Activated CD4-positive, CD25-positive, alpha-beta regulatory T cell treated with anti-CD3 and anti-CD28 coated beads, Interleukin-2, amount 50 U/mL, for 72 hours (primary cell): Measurements from ENCODE around the gene SPI1.

ENCODE experiments used
- DNase-seq: peaks from one replicate; pipeline ENCODE4 v3.0.0; 2021

Gene SPI1

DNA sequence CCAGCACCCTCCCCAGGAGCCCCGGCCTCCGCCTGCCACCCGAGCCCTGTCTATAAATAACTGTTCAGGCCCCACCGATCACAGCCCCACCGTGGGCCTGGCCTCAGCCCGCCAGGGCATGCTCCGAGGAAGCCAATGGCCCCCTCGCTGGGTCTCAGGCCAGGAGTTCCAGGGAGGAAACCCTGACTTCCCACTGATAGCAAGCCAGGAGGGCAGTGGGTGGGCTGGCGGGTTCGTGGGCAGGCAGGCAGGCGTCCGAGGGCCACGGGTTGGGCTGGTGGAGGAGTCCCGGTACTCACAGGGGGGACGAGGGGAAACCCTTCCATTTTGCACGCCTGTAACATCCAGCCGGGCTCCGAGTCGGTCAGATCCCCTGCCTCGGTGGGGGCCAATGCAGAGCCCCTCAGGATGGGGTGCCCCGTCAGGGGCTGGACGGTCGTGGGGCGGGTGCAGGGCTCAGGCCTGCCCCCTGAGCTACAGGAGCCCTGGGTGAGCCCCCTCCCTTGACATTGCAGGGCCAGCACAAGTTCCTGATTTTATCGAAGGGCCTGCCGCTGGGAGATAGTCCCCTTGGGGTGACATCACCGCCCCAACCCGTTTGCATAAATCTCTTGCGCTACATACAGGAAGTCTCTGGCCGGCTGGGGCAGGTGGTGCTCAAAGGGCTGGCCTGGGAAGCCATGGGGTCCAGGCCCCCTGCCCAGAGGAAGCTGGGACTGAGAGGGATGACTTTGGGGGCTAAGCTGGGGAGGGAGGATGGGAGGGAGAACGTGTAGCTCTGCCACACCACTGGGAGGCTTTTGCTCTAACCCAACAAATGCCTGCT, at the start of gene SPI1:
Gene SPI1, minus strand, starts transcription at position 538 of the 826 bp plus-strand sequence. Its CDS starts 194 bp downstream, at position 344.
- DNase-seq, result no peak

DNA sequence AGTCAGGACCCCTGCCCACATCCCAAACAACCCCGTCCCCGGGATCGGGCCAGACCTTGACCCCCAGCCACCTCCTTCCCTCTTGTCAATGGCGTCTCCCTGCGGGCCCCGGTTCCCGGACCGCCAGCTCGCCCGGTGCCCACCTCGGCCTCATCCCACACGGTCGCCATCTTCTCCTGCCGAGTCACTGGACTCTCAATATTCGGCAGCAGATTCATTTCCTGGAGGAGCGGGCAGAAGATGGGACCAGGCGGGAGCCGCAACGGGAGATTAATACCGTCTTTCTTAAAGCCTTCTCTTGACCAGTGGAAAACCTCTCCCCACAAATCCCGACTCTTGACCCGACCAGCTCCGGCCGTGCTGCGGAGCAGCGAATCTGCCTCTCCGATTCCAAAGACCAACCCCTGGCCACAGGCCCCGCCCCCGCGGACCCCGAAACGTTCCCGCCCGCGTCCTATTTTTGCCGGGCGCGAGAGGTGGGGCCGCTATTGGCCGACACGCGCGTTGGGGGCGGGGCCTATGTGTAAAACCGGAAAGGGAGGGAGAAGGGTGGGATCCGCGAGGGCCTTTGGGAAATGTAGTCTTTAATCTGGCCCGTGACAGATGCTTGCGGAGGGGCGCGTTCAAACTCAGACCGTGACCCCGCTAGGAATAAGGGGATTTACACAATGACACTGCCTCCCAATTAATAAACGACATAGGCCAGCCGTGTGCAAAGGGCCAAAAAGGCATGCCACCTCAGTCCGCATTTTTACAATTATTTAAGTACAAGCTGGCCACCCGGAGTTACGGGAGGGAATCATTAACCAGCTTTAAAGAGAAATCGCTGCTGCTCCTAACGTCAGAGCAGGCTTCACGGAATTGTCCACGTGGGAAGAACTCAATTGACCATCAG, 48.0 kb upstream of the SPI1 start, which contains the start of gene PSMC3:
Gene PSMC3, minus strand, starts transcription at position 378 of the 895 bp plus-strand sequence. Its CDS starts 160 bp downstream, at position 218.
- DNase-seq, result peak; percentile 99

DNA sequence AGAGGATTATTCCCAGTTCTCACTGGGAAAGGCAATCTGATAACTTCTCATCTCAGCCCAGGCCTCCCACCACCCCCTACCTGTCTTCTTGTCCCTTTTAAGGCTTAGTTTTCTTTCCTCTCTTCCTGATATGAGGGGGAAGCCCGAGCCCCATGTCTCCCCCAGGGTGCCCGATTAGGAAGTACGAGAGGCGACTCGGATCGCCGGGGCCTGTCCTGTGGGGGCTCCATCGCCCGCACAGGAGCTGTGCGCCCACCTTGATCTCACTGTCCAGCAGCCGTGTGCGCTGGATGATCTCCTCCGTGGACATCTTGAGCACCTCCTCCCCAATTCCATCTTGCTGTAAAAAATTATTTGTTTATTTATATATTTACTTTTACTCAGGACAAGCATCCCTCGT, 47.3 kb upstream of the SPI1 start:
- no peak for DNase-seq

DNA sequence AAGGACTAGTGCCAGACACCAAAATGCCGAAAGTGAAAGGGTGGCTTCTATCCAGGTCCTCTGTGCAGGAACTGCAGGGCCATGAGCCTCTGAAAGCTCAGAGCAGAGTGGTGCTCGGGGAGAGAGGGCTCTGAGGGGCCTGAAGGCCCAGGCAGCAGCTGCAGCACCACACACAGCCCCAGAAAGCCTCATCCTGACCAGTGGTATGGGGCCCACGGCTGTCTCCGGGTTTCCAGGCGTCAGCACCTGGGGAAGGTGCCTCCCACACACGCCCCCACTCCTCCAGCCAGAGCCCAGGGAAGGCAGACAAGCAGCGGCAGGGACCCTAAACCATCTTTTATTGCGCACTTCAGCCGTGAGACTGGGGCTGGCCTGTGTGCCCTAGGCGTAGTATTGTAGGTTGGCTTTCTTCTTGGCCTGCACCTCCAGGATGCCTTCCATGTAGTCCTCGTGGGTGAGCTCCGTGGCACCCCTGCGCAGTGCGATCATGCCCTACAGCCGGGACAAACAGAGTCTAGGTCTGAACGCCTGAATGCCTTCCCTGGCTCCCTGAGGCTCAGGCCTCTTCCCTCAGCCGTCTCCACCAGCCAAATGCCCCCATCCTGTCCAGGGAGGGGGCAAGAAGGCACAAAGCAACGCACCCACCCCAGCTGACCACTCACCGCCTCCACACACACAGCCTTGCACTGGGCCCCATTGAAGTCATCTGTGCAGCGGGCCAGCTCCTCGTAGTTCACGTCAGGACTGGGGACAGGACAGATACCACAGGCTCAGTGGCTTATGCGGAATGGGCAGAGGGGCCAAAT, 40.3 kb upstream of the SPI1 start:
- DNase-seq, result no peak

DNA sequence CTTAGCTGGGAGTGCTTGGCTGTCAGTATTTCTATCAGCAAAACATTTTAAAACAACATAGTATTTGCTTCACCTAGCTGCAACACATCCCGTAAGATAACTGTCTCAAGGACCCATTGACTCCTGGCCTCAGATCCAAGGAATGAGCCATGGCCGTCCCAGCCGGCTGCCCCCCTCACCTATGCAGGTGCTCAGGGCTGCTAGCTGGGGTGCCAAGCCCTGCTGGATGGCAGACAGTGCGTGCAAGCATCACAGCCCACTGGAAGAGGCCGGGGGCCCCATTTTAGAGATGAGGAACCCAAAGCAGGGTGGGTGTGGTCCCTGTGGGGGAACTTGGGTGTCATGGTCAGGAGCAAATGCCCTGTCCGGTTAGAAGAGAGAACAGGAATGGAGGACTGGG, 39.4 kb upstream of the SPI1 start:
- DNase-seq, result no peak

DNA sequence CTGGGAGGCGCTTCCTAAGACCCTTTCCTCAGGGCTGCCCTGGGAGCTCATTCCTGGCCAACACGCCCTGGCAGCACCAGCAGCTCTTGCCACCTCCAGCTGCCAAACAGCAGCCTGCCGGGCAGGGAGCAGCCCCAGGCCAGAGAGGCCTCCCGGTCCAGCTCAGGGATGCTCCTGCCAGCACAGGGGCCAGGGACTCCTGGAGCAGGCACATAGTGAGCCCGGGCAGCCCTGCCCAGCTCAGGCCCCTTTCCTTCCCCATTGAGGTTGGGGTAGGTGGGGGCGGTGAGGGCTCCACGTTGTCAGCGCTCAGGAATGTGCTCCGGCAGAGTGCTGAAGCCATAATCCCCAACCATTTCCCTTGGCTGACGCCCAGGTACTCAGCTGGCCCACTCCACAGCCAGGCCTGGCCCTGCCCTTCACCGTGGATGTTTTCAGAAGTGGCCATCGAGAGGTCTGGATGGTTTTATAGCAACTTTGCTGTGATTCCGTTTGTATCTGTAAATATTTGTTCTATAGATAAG, 37.7 kb upstream of the SPI1 start:
- DNase-seq, result no peak

DNA sequence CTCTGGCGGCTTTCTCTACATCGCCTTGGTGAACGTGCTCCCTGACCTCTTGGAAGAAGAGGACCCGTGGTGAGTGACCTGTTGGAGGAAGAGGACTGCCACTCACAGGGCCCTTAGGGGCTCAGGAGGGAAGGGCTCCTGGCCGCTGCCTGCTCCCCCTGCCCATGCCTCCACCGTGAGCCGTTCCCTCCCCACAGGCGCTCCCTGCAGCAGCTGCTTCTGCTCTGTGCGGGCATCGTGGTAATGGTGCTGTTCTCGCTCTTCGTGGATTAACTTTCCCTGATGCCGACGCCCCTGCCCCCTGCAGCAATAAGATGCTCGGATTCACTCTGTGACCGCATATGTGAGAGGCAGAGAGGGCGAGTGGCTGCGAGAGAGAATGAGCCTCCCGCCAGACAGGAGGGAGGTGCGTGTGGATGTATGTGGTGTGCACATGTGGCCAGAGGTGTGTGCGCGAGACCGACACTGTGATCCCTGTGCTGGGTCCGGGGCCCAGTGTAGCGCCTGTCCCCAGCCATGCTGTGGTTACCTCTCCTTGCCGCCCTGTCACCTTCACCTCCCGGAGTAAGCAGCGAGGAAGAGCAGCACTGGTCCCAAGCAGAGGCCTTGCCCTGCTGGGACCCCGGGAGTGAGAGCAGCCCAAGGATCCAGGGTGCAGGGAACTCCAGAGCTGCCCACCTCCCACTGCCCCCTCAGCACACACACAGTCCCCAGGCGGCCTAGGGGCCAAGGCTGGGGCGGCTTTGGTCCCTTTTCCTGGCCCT, 36.9 kb upstream of the SPI1 start:
- DNase-seq, result no peak

DNA sequence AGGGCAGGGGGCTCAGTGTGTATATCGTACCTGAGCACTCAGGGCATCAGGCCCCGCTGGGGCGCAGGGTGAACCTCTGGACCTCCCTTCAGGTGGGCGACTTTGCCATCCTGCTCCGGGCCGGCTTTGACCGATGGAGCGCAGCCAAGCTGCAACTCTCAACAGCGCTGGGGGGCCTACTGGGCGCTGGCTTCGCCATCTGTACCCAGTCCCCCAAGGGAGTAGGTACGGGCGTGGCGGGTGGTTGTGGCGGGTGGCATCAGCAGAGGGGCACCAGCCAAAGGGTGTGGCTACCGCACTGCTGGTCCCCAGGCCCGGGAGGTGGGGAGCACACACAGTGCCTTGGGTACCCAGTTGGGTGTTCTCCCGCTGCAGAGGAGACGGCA, 36.3 kb upstream of the SPI1 start:
- no peak for DNase-seq

DNA sequence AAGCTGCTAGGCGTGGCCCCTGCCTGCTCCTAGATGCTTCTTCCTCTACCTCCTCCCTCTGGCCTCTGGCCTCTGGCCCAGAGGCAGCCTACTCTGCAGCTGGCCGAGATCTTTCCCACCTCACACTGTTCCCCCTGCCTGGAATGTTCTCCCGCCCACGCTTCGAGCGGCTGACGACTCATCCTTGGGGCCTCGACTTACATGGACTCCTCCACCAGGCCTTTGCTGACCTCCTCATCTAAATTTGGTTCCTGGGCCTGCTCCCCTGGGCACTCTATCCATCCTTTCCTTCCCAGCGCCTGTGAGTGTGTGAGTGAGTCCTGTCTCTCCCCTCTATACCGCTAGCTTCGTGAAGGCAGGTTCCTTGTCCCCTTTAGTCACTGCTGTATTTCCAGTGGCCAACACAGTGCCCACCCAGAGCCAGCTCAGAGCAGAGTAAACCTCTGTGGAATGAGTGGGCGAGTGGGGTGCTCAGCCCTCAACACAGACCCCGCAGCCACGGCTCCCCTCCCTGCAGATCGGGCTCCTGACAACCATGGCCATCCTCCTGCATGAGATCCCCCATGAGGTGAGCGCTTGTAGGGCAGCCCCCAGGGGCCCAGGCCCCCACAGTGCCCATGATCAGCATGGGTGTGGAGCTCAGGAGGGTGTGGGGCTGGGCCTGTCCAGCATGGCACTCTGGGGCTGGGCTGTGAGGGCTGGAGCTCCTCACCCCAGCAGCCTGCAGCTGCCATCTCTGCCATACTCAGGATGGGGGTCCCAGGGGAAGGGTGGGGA, 35.7 kb upstream of the SPI1 start:
- DNase-seq, result no peak

DNA sequence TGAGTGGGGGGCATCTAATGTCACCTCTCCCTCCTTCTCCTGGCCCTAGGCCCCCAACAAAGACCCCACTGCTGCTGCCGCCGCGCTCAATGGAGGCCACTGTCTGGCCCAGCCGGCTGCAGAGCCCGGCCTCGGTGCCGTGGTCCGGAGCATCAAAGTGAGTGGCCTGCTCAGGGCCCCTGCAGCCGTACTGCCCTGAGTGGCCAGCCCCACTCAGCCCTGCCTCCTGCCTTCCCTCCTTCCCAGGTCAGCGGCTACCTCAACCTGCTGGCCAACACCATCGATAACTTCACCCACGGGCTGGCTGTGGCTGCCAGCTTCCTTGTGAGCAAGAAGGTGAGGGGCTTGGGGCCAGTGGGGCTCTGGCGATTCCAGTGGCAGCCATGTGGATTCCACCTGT, 35.0 kb upstream of the SPI1 start:
- DNase-seq, result no peak

DNA sequence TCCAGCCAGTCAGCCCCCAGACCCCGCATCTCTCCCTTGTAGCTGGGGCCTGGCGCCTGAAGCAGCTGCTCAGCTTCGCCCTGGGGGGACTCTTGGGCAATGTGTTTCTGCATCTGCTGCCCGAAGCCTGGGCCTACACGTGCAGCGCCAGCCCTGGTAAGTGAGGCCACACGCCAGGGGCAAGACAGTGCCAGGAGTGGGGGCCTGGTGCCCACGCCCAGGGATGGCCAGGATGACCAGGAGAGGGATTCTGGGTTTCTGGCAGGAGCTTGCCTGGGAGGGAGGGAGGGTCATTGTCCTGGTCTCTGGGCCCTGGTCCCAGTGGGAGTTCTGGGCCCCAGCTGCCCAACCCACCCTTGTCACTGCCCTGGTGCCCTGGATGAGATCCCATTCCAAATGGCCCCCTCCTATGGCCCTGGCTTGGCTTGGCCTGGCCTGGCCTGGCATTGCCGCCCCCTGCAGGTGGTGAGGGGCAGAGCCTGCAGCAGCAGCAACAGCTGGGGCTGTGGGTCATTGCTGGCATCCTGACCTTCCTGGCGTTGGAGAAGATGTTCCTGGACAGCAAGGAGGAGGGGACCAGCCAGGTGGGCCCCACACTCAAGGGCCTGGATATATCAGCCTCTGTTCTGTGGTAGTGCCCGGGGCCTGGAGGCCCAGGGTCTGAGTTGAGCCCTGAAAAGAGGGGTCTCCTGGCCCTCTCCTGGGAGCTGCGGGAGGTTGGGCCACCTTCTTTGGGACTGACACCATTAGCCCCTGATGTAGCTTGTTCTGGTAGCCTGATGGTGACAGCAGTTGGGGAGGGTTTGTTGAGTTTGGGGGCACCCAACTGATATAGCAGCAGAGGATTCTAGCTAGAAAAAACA, 33.8 kb upstream of the SPI1 start:
- DNase-seq, result peak; percentile 70

DNA sequence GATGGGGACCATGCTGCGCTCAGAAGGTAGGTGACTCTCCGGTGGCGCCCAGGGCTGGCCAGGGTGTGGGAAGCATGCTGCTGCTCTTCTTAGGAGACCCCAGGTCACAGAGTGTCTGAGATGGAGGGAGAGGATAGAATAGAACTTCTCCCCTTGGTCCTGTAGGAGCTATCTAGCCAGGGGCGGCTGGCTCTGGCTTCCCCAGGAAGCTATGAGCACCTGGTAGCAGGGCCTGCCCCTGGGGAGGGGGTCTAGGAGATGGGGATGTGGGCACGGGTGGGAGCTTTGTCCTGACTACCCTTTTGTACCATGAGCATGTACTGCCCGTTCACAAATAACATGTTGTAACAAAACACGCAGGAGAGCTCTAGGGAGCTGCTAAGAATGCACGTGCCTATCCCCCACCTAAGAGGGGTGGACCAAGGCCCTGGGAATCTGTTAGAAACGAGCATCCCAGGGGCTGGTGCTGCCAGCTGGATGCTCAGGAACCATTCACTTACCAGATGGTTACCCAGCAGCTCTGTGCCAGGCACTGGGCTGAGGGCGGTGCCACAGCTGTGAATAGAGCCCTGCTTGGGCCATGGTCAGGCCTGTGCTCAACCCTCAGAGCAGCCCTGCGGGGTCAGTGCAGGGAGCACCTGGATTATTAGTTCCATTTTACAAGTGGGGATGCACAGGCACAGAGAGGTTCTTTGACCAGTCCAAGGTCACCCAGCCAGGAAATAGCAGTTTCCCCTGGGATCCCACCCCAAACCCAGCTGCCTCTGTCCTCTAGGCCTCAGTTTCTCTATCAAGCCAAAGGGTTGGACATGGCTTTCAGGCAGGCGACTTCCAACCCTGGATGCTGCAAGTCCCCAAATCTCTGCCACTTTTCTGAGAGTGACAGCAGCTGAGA, 32.3 kb upstream of the SPI1 start:
- DNase-seq, result no peak

DNA sequence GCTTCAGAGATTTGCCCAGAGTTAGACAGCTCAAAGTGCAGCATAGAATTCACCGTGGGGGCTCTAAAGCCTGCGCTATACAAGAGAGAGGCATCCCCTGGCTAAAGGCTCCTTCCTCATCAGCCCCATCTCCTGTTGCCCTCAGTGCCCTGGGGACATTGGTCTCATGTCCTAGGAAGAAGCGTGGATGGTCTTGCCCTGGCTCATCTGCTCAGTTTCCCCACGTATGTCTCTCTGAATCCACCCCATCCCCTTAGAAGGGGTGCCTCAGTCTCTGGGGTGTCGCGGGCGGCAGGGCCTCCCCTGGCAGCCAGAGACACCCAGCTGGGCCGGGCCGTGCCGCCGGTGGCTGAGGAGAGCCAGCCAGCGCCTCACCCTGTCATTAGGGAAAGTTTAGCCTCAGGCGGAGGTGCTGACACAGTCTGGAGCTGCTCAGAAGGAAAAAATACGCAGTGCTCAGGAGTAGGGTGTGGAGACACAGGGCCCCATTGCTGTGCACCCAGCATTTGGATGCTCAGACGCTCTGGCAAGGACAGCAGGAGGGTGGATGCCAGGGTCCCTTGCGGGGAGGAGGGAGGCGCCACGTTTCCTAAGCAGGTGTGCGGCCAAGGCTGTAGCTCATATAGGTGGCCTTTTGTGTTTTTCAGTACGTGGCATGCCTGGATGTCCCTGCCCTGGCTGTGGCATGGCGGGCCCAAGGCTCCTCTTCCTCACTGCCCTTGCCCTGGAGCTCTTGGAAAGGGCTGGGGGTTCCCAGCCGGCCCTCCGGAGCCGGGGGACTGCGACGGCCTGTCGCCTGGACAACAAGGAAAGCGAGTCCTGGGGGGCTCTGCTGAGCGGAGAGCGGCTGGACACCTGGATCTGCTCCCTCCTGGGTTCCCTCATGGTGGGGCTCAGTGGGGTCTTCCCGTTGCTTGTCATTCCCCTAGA, 31.4 kb upstream of the SPI1 start:
- no peak for DNase-seq

DNA sequence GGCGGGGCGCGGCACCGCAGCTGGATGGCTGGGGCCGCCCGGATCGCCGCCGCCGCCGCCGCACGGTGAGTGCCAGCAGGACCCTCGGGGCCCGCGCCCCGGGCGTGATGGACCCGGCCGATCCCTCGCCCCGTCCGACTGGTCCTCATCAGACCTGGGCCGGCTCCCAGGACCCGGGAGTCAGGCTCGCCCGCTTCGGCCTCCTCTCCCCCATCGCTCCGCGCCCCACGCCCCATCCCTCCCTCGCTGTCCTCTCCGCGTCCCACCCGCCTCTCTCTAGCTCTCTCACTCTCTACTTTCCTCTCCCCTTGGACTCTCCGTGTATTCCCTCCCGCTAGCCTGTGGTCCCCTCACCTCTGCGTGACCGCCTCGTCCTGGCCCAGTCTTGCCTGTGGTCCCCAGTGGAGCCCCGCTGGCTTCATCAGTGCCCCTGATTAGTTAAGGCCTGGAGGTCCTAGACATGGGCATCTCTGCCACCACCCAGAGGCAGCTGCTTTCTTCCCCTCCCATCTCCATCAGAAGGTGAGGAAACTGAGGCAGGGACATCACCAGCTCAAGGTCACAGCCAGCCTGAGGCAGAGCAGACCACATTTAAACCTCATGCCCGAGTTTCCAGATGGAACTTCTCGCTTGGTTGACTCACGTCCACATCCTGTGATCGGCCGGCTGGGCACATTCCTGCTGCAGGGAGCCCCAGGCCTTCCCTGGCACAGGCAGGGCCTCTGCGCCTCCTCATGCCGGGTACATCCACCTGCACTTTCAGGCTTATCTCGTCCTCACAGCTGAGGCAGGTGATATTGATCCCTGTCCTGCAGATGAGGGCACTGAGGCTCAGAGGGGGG, 30.5 kb upstream of the SPI1 start:
- DNase-seq, result no peak

DNA sequence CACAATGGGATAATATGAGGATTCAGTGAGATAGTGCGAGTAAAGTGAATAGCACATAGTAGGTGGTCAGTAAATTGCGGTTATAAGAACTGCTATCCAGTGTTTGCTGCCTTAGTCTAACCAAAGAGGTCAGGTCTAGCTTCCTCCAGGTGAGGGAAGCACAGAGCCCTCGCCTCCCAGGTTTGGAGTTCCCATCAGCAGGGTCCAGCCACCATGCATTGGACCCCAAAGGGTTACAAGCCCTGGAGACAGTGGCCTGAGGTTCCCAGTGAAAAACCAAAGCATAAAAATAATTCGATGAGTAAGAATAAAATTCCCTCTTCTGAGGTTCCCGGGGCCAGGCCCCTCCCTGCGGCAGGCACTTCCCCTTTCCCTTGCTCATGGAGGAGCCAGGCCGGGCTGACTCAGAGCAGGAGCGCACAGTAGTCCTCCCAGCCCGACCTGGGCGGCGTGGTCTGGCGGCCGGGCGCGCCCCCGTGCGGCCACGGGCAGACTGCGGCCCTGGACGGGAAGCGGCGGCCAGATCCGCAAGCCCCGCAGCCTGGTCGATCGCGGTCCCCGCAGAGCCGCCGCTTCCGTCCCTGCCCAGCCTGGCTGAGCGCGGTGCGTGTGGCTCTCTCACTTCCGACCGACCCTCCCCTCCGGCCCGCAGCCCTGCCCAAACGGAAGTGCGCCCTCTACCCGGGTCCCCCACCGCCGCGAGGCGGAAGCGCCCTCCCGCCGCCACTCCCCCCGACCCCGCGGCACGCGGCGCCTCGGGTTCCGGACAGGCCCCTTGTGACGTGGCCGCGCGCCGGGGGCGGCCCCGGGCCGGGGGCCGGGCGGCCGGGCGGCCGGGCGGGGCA, 29.6 kb upstream of the SPI1 start, which contains the start of gene SLC39A13:
Gene SLC39A13, plus strand, starts transcription at position 845 of the 845 bp plus-strand sequence. CDS start 1,505 bp downstream, outside the sequence.
- peak; percentile 97 for DNase-seq
